SU-DHL-6 (cell line): Measurements from ENCODE around the gene TTBK2.

Experiments used
- EZH2phosphoT487 ChIP-seq: fragments of 200-600 bp; sonication (generic), shearing (Covaris generic); conservative IDR thresholded peaks from 2 replicates; pipeline ENCODE4 v1.6.1; 2018; ENCODE audit warnings: mild to moderate bottlenecking, antibody characterized with exemption, low read length, moderate library complexity, mixed read lengths
- TF ChIP-seq, protein P1 (sequence below): fragments of 200-600 bp; sonication (generic); IDR thresholded peaks from one replicate; pipeline ENCODE4 v1.5.1; 2017; ENCODE audit warnings: antibody characterized with exemption, mild to moderate bottlenecking, low read length, moderate library complexity; ENCODE audit not compliant: insufficient read depth, poor library complexity, severe bottlenecking

DNA sequence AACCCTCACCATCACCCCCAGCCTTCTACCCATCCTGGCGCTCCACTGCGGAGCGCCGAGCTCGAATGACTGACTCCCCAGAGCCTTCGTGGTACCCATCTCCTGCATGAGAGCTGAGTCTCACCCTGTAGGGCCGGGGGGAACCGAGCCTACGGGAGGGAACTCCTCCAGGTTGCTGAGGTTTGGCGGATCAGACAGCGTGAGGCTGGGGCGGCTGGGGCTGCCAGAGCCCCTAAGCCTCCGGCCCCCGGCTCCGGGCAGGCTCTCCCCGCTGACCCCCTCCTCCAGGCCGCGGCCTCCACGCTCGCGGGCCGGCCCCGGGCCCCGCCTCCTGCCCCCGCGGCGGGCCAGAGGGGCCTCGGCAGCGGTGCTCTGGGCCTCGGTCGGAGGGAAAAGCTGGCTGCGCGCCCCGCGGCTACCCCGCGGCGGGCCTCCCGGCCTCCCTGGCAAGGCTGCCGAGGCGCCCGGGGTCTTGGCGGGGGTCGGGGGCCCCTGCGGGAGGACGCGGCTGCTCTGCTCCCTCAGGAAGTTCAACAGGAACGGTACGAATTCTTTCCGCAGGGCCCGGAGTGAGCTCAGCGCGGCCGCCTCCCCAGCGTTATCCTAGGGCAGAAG is 184.3 kb downstream of the TTBK2 start:
- TF ChIP-seq EZH2phosphoT487: no peak
- TF ChIP-seq, protein P1, sequence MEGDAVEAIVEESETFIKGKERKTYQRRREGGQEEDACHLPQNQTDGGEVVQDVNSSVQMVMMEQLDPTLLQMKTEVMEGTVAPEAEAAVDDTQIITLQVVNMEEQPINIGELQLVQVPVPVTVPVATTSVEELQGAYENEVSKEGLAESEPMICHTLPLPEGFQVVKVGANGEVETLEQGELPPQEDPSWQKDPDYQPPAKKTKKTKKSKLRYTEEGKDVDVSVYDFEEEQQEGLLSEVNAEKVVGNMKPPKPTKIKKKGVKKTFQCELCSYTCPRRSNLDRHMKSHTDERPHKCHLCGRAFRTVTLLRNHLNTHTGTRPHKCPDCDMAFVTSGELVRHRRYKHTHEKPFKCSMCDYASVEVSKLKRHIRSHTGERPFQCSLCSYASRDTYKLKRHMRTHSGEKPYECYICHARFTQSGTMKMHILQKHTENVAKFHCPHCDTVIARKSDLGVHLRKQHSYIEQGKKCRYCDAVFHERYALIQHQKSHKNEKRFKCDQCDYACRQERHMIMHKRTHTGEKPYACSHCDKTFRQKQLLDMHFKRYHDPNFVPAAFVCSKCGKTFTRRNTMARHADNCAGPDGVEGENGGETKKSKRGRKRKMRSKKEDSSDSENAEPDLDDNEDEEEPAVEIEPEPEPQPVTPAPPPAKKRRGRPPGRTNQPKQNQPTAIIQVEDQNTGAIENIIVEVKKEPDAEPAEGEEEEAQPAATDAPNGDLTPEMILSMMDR: no peak
